ENCODE results near the gene ALG3.

The ALG3 gene

GRCh38 chr3:184248454-184249411, at the start of gene ALG3:
Gene ALG3, minus strand, starts transcription at chr3:184248962. Its CDS starts 22 bp downstream, at chr3:184248940.
- TF ChIP-seq USF1 (IDR thresholded peaks at IDR 0.05) (peak; percentile 74), NFIC (IDR thresholded peaks at IDR 0.05) (peak; percentile 41; the same call in 1 of the 2 replicates), TCF12 (IDR thresholded peaks at IDR 0.05; ENCODE audit: low read depth) (peak; percentile 90), REST (IDR thresholded peaks at IDR 0.05; ENCODE audit: low read depth) (no peak; the same call in 1 of the 2 replicates), EGR1 (IDR thresholded peaks at IDR 0.05) (peak; percentile 69), CEBPB (IDR thresholded peaks at IDR 0.05) (peak; percentile 79; the same call in 1 of the 2 replicates), ZBTB7A (IDR thresholded peaks at IDR 0.05; ENCODE audit: low read depth) (0 out of 2 replicates have a peak, but pooled peaks have one; percentile 49), TAF1 (IDR thresholded peaks at IDR 0.05; ENCODE audit: low read depth) (peak; percentile 100), FOXM1 (IDR thresholded peaks at IDR 0.05; ENCODE audit: borderline replicate concordance, low read depth) (no peak), MAX (IDR thresholded peaks at IDR 0.05) (peak; percentile 91), CREB1 (IDR thresholded peaks at IDR 0.05; ENCODE audit: low read depth) (no peak), YY1 (IDR thresholded peaks at IDR 0.05; ENCODE audit: low read depth) (peak; percentile 99), TEAD4 (IDR thresholded peaks at IDR 0.05) (no peak; the same call in 1 of the 2 replicates), RAD21 (IDR thresholded peaks at IDR 0.05; ENCODE audit: low read depth) (0 out of 2 replicates have a peak, but pooled peaks have one; percentile 2), EP300 (IDR thresholded peaks at IDR 0.05; ENCODE audit: borderline replicate concordance) (peak; percentile 48)

GRCh38 chr3:184296616-184297015, 47.9 kb upstream of the ALG3 start:
- TF ChIP-seq EGR1 (IDR thresholded peaks at IDR 0.05) (no peak), EP300 (IDR thresholded peaks at IDR 0.05; ENCODE audit: borderline replicate concordance) (no peak), FOXM1 (IDR thresholded peaks at IDR 0.05; ENCODE audit: borderline replicate concordance, low read depth) (no peak), YY1 (IDR thresholded peaks at IDR 0.05; ENCODE audit: low read depth) (no peak), NFIC (IDR thresholded peaks at IDR 0.05) (no peak), MAX (IDR thresholded peaks at IDR 0.05) (no peak), RAD21 (IDR thresholded peaks at IDR 0.05; ENCODE audit: low read depth) (no peak), ZBTB7A (IDR thresholded peaks at IDR 0.05; ENCODE audit: low read depth) (no peak), CREB1 (IDR thresholded peaks at IDR 0.05; ENCODE audit: low read depth) (no peak), CEBPB (IDR thresholded peaks at IDR 0.05) (no peak), TAF1 (IDR thresholded peaks at IDR 0.05; ENCODE audit: low read depth) (no peak), TEAD4 (IDR thresholded peaks at IDR 0.05) (no peak), REST (IDR thresholded peaks at IDR 0.05; ENCODE audit: low read depth) (no peak), TCF12 (IDR thresholded peaks at IDR 0.05; ENCODE audit: low read depth) (no peak), USF1 (IDR thresholded peaks at IDR 0.05) (no peak)

- no peak for TF ChIP-seq CEBPB (IDR thresholded peaks at IDR 0.05)
- TF ChIP-seq CREB1 (IDR thresholded peaks at IDR 0.05; ENCODE audit: low read depth): no peak
- TF ChIP-seq FOXM1 (IDR thresholded peaks at IDR 0.05; ENCODE audit: borderline replicate concordance, low read depth): no peak
- TF ChIP-seq USF1 (IDR thresholded peaks at IDR 0.05): no peak
- TF ChIP-seq ZBTB7A (IDR thresholded peaks at IDR 0.05; ENCODE audit: low read depth): no peak
- no peak for TF ChIP-seq RAD21 (IDR thresholded peaks at IDR 0.05; ENCODE audit: low read depth)
- TF ChIP-seq REST (IDR thresholded peaks at IDR 0.05; ENCODE audit: low read depth): no peak
- no peak for TF ChIP-seq YY1 (IDR thresholded peaks at IDR 0.05; ENCODE audit: low read depth)
These were observed 47.0 kb upstream of the ALG3 start for GRCh38 chr3:184295771-184296170.

Data from Ishikawa (cell line).